DMS53 treated with DMSO at 0.1 percent for 48 hours (cell line): ENCODE measurements around the gene PCCB.
"Not testable (repeated sequence)": the region's sequence is repeated elsewhere in the genome, so short reads cannot be mapped to it uniquely, and the experiment has no call there.

ENCODE experiments used
- DNase-seq: peaks from one replicate; lab custom pipeline; 2025; ENCODE audit not compliant: unreplicated experiment; lab: John Stamatoyannopoulos, UW

Gene PCCB

GRCh38 chr3:136250059-136250902, at the start of gene PCCB:
PCCB (plus strand) TSS chr3:136250340; CDS start chr3:136250376, 36 bp downstream.
- peak; percentile 91 for DNase-seq

GRCh38 chr3:136207489-136208115, 42.5 kb upstream of the PCCB start:
- no peak for DNase-seq

GRCh38 chr3:136209921-136210320, 40.2 kb upstream of the PCCB start:
- no peak for DNase-seq

GRCh38 chr3:136211547-136211946, 38.6 kb upstream of the PCCB start:
- no peak for DNase-seq

- not testable (repeated sequence) for DNase-seq
Observed at GRCh38 chr3:136222746-136223145, 27.4 kb upstream of the PCCB start.

- no peak for DNase-seq
Observed at GRCh38 chr3:136232413-136232812, 17.7 kb upstream of the PCCB start.

- DNase-seq = no peak
Observed at GRCh38 chr3:136235545-136235944, 14.6 kb upstream of the PCCB start.

- DNase-seq = no peak
Observed at GRCh38 chr3:136236109-136236508, 14.0 kb upstream of the PCCB start.

- no peak for DNase-seq
Observed at GRCh38 chr3:136237103-136237502, 13.0 kb upstream of the PCCB start.

GRCh38 chr3:136237961-136238649, 12.0 kb upstream of the PCCB start:
- DNase-seq = no peak

- no peak for DNase-seq
Observed at GRCh38 chr3:136239094-136239493, 11.0 kb upstream of the PCCB start.

GRCh38 chr3:136245691-136246090, 4.4 kb upstream of the PCCB start:
- no peak for DNase-seq

- DNase-seq = no peak
Observed at GRCh38 chr3:136247436-136247835, 2.7 kb upstream of the PCCB start.

- DNase-seq = no peak
Observed at GRCh38 chr3:136247855-136248590, 2.1 kb upstream of the PCCB start.

GRCh38 chr3:136249091-136249490, 1.0 kb upstream of the PCCB start:
- DNase-seq = no peak

GRCh38 chr3:136249593-136249992, 547 bp upstream of the PCCB start:
- DNase-seq = no peak

- DNase-seq = peak; percentile 74
Observed at GRCh38 chr3:136250903-136251460, 842 bp downstream of the PCCB start.

- DNase-seq = no peak
Observed at GRCh38 chr3:136251511-136251910, 1.4 kb downstream of the PCCB start.

GRCh38 chr3:136255672-136256406, 5.7 kb downstream of the PCCB start:
- DNase-seq = no peak

GRCh38 chr3:136258199-136258598, 8.1 kb downstream of the PCCB start:
- no peak for DNase-seq
